Measurements from ENCODE around the gene NUDT3. TPM values are rescaled to one million over a fixed set of nuclear protein-coding genes. Genes with fewer than 3 reads are reported as not detected.

Gene NUDT3
- total RNA-seq, 4 donors from 2014 or later = 40.0 to 71.9 (median 50.6) TPM

- Histone ChIP-seq H3K4me1 (peaks cover 57 to 64% of the 10 kb centered on the region in 2 donors), H3K4me3 (no peak overlapping the region), H3K27ac (peak overlapping the region; percentile 53 to 70 (median 58)), H3K27me3 (no peaks in the 10 kb centered on the region), H3K36me3 (no peaks in the 10 kb centered on the region), H3K9me3 (no peaks in the 10 kb centered on the region)
- ATAC-seq (peak in 1 of 2 donors; percentile 11), DNase-seq (no peak)
- in situ Hi-C loops (cut with MboI; ENCODE audit: low sequenced_read_pairs in 4 of 4) (no loop called here), intact Hi-C loops (cut with DNase I; ENCODE audit: low total_unique reads) (no loop called here)
- TF ChIP-seq CTCF (IDR thresholded peaks at IDR 0.05 in 4 of 5, conservative IDR thresholded peaks at IDR 0.05 in 1 of 5) (no peak), POLR2A (IDR thresholded peaks at IDR 0.05) (no peak)
These were observed 75.3 kb downstream of the NUDT3 start for GRCh38 chr6:34317172-34317477.

- Histone ChIP-seq H3K36me3 (no peaks in the 10 kb centered on the region), H3K4me3 (no peak overlapping the region), H3K9me3 (no peaks in the 10 kb centered on the region), H3K27ac (peak overlapping the region; percentile 53 to 70 (median 58)), H3K27me3 (no peaks in the 10 kb centered on the region), H3K4me1 (peaks cover 57 to 69% of the 10 kb centered on the region in 2 donors)
- no peak for DNase-seq
- TF ChIP-seq CTCF (IDR thresholded peaks at IDR 0.05 in 4 of 5, conservative IDR thresholded peaks at IDR 0.05 in 1 of 5) = no peak
- no peak for TF ChIP-seq POLR2A (IDR thresholded peaks at IDR 0.05)
- in situ Hi-C loops (cut with MboI; ENCODE audit: low sequenced_read_pairs in 4 of 4) (no loop called here), intact Hi-C loops (cut with DNase I; ENCODE audit: low total_unique reads) (no loop called here)
- ATAC-seq = peak in 1 of 2 donors; percentile 15
These were observed 75.9 kb downstream of the NUDT3 start for GRCh38 chr6:34316431-34317171.

DNA sequence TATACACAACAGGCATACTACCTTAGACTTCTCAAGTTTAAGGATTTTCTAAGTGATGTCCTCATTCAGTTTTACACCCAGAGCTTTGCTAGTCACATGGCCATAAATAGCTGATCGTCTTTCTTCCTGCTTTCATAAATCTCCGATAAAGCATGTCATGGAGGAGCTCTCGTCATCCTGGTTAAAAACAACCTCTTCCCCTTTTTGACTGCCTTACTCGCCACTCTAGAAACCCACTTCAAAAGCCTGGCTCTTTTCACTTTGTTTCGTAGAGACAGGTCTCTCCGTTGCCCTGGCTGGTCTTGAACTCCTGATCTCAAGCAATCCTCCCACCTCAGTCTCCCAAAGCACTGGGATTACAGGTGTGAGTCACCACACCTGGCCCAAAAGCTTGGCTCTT lies 76.7 kb downstream of the NUDT3 start:
- no peak for TF ChIP-seq CTCF (IDR thresholded peaks at IDR 0.05 in 4 of 5, conservative IDR thresholded peaks at IDR 0.05 in 1 of 5)
- no peak for TF ChIP-seq POLR2A (IDR thresholded peaks at IDR 0.05)
- Histone ChIP-seq H3K27me3 (no peaks in the 10 kb centered on the region), H3K4me1 (peaks cover 57 to 72% of the 10 kb centered on the region in 2 donors), H3K27ac (peak overlapping the region; percentile 53 to 70 (median 58)), H3K4me3 (no peak overlapping the region), H3K36me3 (no peaks in the 10 kb centered on the region), H3K9me3 (no peaks in the 10 kb centered on the region)
- in situ Hi-C loops (cut with MboI; ENCODE audit: low sequenced_read_pairs in 4 of 4) (no loop called here), intact Hi-C loops (cut with DNase I; ENCODE audit: low total_unique reads) (no loop called here)
- DNase-seq = no peak
- ATAC-seq = no peak

DNA sequence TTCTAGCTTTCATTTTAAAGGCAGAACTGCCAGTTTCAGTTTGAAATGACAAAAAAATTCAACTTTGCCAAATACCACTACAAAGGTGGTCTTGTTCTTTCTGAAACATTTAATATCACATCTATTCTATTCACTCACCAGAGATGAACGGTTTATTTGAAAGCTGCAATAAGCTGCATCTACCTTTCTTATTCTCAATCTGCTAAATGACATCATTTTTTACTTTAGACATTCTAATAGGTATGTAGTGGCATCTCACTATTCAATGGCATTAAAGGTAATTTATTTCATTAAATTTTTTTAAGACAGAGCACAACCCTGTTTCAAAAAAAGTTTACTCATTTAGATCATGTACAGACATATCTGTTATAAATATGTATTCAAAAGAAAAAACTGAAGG lies 77.2 kb downstream of the NUDT3 start:
- no peak for ATAC-seq
- in situ Hi-C loops (cut with MboI; ENCODE audit: low sequenced_read_pairs in 4 of 4) = no loop called here
- H3K27ac ChIP-seq = peak overlapping the region; percentile 53 to 70 (median 58)
- TF ChIP-seq POLR2A (IDR thresholded peaks at IDR 0.05) (no peak), CTCF (IDR thresholded peaks at IDR 0.05 in 4 of 5, conservative IDR thresholded peaks at IDR 0.05 in 1 of 5) (no peak)
- H3K27me3 ChIP-seq = no peaks in the 10 kb centered on the region
- H3K4me3 ChIP-seq = no peak overlapping the region
- peaks cover 55 to 69% of the 10 kb centered on the region in 2 donors for H3K4me1 ChIP-seq
- DNase-seq = no peak
- H3K36me3 ChIP-seq = no peaks in the 10 kb centered on the region
- no peaks in the 10 kb centered on the region for H3K9me3 ChIP-seq
- intact Hi-C loops (cut with DNase I; ENCODE audit: low total_unique reads) = no loop called here

Data from gastrocnemius medialis (tissue), 4 donors.